Measurements from ENCODE around the gene SCRN1. TPM values are rescaled to one million over a fixed set of nuclear protein-coding genes. Genes with fewer than 3 reads are reported as not detected.

The SCRN1 gene
- total and polyA plus RNA-seq, 5 donors: 10.1 to 30.9 (median 29.0) TPM

GRCh38 chr7:30027740-30028215 lies 38.2 kb upstream of the SCRN1 start:
- DNase-seq (no peak), ATAC-seq (peak in 1 of 2 donors; percentile 1)
- Histone ChIP-seq H3K4me1 (ENCODE audit: control insufficient read depth, insufficient read depth, low read length) (no peaks in the 10 kb centered on the region), H3K4me3 (ENCODE audit: low read length) (peak overlapping the region; percentile 96), H3K9me3 (ENCODE audit: control insufficient read depth, low read length) (no peaks in the 10 kb centered on the region), H3K27me3 (ENCODE audit: control insufficient read depth, insufficient read depth) (no peaks in the 10 kb centered on the region), H3K27ac (ENCODE audit: low read length) (peak overlapping the region; percentile 49)
- intact Hi-C loops (cut with DNase I): no loop called here
- WGBS: 3% methylated on average over 9 of the region's 9 CpGs

DNA sequence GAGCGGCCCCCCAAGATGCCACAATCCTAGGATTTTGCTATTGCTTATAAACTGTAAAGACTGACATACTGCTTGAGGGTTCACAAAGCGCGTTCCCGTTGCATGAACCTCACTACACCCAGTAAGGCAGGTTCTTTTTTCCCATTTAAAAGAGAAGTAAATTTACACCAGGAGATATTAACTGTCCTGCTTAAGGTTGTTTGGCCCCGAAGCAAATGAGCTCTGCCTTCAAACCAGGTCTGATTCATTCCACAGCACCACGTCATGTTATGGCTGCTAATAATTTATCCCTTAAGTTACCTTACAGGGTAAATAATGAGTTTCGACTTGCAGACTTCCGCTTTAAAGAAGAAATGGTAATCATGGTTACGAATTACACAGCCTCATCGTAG lies 37.5 kb upstream of the SCRN1 start:
- ATAC-seq (peak; percentile 1 to 3), DNase-seq (peak in 1 of 3 donors; percentile 46)
- Histone ChIP-seq H3K27me3 (ENCODE audit: control insufficient read depth, insufficient read depth) (no peaks in the 10 kb centered on the region), H3K27ac (ENCODE audit: low read length) (peak overlapping the region; percentile 88), H3K4me3 (ENCODE audit: low read length) (peak overlapping the region; percentile 96), H3K9me3 (ENCODE audit: control insufficient read depth, low read length) (no peaks in the 10 kb centered on the region), H3K4me1 (ENCODE audit: control insufficient read depth, insufficient read depth, low read length) (no peaks in the 10 kb centered on the region)
- intact Hi-C loops (cut with DNase I): no loop called here
- 2% methylated on average over 10 of the region's 10 CpGs for WGBS

DNA sequence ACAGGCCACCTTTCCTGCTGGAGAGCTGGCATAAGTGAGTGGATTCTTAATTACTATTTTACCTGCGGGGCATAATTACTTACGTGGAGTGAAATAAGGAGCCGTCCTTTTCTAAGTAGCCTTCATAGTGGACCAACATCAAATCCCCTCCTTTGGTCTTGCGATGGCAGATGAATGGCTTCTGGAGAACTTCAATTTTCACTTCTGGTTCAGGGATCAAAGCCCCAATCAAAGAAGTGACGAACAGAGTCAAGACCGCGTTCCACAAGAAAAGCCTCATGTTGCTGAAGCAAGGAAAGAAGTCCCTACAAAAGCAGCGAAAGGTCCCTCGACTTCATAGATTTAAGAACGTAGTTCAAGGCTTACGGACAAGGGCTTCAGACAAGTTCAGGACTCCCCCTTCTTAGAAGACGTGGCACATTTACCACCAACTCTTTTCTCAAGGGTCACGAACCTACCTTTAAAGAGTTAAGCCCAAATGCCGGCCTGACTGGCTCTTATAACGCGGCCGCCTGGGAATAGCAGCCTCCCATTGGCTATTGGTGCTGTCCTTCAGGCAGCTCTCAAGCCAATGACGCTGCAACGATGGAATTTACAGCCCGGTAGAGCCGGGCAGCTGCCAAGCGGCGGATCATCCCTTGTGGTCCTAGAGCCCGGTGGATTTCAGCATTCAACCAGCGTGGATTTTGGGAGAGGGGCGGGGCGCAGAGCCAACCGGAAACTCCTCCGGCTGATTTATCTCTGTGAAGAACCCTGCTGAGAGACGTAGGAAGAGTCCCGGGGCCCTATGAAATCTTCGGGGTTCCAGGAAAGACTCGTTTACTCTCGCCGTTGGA lies 36.8 kb upstream of the SCRN1 start, which contains the start of gene FKBP14:
Gene FKBP14 (minus strand): TSS at position 474 of the 836 bp plus-strand sequence. CDS start 194 bp downstream, at position 280.
- DNase-seq (peak; percentile 97 to 99 (median 98)), ATAC-seq (peak; percentile 96)
- H3K9me3 ChIP-seq (ENCODE audit: control insufficient read depth, low read length): no peaks in the 10 kb centered on the region
- peak within 1 kb of the TSS; percentile 88 for H3K27ac ChIP-seq (ENCODE audit: low read length)
- WGBS: under 1% methylated on average over 35 of the region's 35 CpGs
- peak within 1 kb of the TSS; percentile 96 for H3K4me3 ChIP-seq (ENCODE audit: low read length)
- H3K27me3 ChIP-seq (ENCODE audit: control insufficient read depth, insufficient read depth): no peaks in the 10 kb centered on the region
- intact Hi-C loops (cut with DNase I): no loop called here
- H3K4me1 ChIP-seq (ENCODE audit: control insufficient read depth, insufficient read depth, low read length): no peaks in the 10 kb centered on the region

DNA sequence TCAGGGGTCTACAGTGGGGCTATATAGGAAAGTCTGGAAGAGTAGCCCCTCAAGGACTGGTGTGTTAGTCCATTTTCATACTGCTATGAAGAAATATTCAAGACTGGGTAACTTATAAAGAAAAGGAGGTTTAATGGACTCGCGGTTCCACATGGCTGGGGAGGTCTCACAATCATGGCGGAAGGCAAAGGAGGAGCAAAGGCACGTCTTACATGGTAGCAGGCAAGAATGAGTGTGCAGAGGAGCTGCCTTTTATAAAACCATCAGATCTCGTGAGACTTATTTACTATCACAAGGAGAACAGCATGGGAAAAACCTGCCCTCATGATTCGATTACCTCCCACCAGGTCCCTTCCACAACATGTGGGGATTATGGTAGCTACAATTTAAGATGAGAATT lies 33.9 kb upstream of the SCRN1 start:
- H3K9me3 ChIP-seq (ENCODE audit: control insufficient read depth, low read length): no peaks in the 10 kb centered on the region
- no peaks in the 10 kb centered on the region for H3K4me1 ChIP-seq (ENCODE audit: control insufficient read depth, insufficient read depth, low read length)
- no peaks in the 10 kb centered on the region for H3K27me3 ChIP-seq (ENCODE audit: control insufficient read depth, insufficient read depth)
- 98% methylated on average over 6 of the region's 6 CpGs for WGBS
- intact Hi-C loops (cut with DNase I): no loop called here
- H3K4me3 ChIP-seq (ENCODE audit: low read length): no peak overlapping the region
- no peak overlapping the region for H3K27ac ChIP-seq (ENCODE audit: low read length)
- DNase-seq (no peak), ATAC-seq (no peak)

- intact Hi-C loops (cut with DNase I): no loop called here
- no peak overlapping the region for H3K4me3 ChIP-seq (ENCODE audit: low read length)
- no peak overlapping the region for H3K27ac ChIP-seq (ENCODE audit: low read length)
- H3K27me3 ChIP-seq (ENCODE audit: control insufficient read depth, insufficient read depth): no peaks in the 10 kb centered on the region
- ATAC-seq (no peak), DNase-seq (no peak)
- H3K4me1 ChIP-seq (ENCODE audit: control insufficient read depth, insufficient read depth, low read length): no peaks in the 10 kb centered on the region
- no peaks in the 10 kb centered on the region for H3K9me3 ChIP-seq (ENCODE audit: control insufficient read depth, low read length)
Measured at GRCh38 chr7:30022991-30023390, 33.4 kb upstream of the SCRN1 start.

DNA sequence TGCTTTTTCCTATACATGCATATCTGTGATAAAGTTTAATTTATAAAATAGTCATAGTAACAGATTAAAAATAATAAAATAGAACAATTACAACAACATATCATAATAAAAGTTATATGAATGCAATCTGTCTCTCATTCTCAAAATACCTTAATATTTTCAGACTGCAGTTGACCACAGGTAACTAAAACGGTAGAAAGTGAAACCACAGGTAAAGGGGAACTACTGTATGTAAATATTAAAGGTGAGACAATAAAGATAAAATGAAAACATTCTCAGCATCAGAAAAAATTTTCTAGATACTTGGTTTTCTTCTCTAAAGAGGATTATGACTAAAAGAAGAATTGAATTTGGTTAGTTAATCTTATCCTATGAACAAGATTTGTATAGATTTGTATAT lies 30.9 kb upstream of the SCRN1 start:
- no peak overlapping the region for H3K27ac ChIP-seq (ENCODE audit: low read length)
- WGBS: 68% methylated on average over 1 of the region's 1 CpG
- DNase-seq (no peak), ATAC-seq (no peak)
- intact Hi-C loops (cut with DNase I): no loop called here
- no peaks in the 10 kb centered on the region for H3K9me3 ChIP-seq (ENCODE audit: control insufficient read depth, low read length)
- no peaks in the 10 kb centered on the region for H3K4me1 ChIP-seq (ENCODE audit: control insufficient read depth, insufficient read depth, low read length)
- no peak overlapping the region for H3K4me3 ChIP-seq (ENCODE audit: low read length)
- H3K27me3 ChIP-seq (ENCODE audit: control insufficient read depth, insufficient read depth): no peaks in the 10 kb centered on the region

DNA sequence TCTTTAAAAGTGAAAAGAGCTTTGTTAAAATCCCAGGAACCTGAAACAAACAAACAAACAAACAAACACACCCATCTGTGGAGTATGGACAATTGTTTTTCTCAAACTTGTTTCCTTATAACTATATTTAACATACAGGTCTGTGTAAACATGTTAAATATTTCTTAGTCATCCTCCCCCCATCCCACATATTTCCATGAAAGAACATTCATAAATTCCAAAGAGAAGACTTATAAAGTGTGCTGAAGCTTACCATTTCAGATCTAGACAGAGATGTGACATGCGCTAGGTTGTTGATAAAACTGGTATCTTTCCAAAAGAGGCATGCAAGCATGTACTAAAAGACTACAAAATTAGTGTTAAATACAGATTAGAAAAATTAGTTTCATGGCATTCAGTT lies 30.4 kb upstream of the SCRN1 start:
- ATAC-seq (no peak), DNase-seq (no peak)
- WGBS: 95% methylated on average over 1 of the region's 1 CpG
- Histone ChIP-seq H3K27ac (ENCODE audit: low read length) (no peak overlapping the region), H3K4me1 (ENCODE audit: control insufficient read depth, insufficient read depth, low read length) (no peaks in the 10 kb centered on the region), H3K9me3 (ENCODE audit: control insufficient read depth, low read length) (no peaks in the 10 kb centered on the region), H3K27me3 (ENCODE audit: control insufficient read depth, insufficient read depth) (no peaks in the 10 kb centered on the region), H3K4me3 (ENCODE audit: low read length) (no peak overlapping the region)
- intact Hi-C loops (cut with DNase I): no loop called here

DNA sequence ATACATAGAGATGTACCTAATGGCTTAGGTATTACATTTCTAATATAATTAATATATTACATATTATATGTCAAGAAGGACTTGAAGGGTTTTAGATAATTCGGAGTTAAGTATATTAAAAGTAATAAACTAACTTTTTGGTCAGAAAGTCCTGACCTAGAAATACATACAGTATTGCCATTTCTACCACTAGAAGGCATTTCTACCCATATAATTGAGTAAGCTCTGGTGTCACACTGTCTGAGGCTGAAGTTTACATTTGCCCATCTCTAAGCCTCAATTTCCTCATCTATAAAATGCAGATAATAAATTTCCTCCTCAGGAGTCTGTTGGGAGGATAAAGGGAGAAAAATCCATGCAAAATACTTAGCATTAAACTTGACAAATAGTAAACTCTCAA lies 29.8 kb upstream of the SCRN1 start:
- ATAC-seq (no peak), DNase-seq (no peak)
- Histone ChIP-seq H3K27ac (ENCODE audit: low read length) (no peak overlapping the region), H3K27me3 (ENCODE audit: control insufficient read depth, insufficient read depth) (no peaks in the 10 kb centered on the region), H3K9me3 (ENCODE audit: control insufficient read depth, low read length) (no peaks in the 10 kb centered on the region), H3K4me1 (ENCODE audit: control insufficient read depth, insufficient read depth, low read length) (no peaks in the 10 kb centered on the region), H3K4me3 (ENCODE audit: low read length) (no peak overlapping the region)
- 90% methylated on average over 1 of the region's 1 CpG for WGBS
- intact Hi-C loops (cut with DNase I): no loop called here

- no peak overlapping the region for H3K27ac ChIP-seq (ENCODE audit: low read length)
- H3K4me3 ChIP-seq (ENCODE audit: low read length): no peak overlapping the region
- no peaks in the 10 kb centered on the region for H3K4me1 ChIP-seq (ENCODE audit: control insufficient read depth, insufficient read depth, low read length)
- DNase-seq: no peak
- no peaks in the 10 kb centered on the region for H3K27me3 ChIP-seq (ENCODE audit: control insufficient read depth, insufficient read depth)
- intact Hi-C loops (cut with DNase I): no loop called here
- ATAC-seq: no peak
- no peaks in the 10 kb centered on the region for H3K9me3 ChIP-seq (ENCODE audit: control insufficient read depth, low read length)
Measured at GRCh38 chr7:30018451-30018850, 28.9 kb upstream of the SCRN1 start.

DNA sequence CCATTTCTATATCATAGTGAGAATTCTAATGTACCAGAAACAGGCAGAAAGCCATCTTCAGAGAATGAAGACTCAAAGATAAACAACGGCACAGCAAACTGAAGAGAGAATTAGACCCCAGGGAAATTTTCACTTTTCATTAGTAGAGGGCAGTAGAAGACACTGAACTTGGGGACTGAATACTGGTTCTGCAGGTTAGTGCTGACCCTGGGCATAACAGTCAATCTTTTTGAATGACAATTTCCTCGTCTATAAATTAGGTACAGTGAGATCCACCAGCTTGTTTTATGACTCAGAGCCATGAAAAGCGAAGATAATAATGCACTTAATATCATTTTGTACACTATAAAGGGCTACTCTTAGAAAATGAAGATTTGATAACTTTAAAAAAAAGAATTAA lies 23.2 kb upstream of the SCRN1 start:
- Histone ChIP-seq H3K4me3 (ENCODE audit: low read length) (no peak overlapping the region), H3K9me3 (ENCODE audit: control insufficient read depth, low read length) (no peaks in the 10 kb centered on the region), H3K27me3 (ENCODE audit: control insufficient read depth, insufficient read depth) (no peaks in the 10 kb centered on the region), H3K27ac (ENCODE audit: low read length) (no peak overlapping the region), H3K4me1 (ENCODE audit: control insufficient read depth, insufficient read depth, low read length) (no peaks in the 10 kb centered on the region)
- DNase-seq (no peak), ATAC-seq (no peak)
- intact Hi-C loops (cut with DNase I): no loop called here
- WGBS: 75% methylated on average over 3 of the region's 3 CpGs

DNA sequence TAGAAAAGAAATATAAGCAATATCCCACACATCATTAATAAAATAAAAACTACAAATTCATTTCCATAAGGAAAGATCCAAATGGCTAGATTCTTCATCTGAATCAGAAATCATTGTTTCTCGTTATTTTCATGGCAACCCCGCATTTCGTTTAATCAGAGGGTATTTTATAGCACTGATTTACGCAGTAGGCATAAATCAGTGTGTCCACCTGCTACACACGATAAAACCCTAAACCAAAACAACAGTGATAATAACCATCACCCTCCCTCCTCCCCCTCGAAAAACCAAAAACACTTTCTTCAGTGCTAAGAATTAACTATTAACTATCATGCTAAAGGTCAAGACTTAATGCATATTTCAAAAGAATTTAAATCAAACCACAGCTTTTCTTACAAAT lies 20.4 kb upstream of the SCRN1 start:
- H3K27me3 ChIP-seq (ENCODE audit: control insufficient read depth, insufficient read depth): no peaks in the 10 kb centered on the region
- H3K27ac ChIP-seq (ENCODE audit: low read length): no peak overlapping the region
- WGBS: 87% methylated on average over 6 of the region's 6 CpGs
- intact Hi-C loops (cut with DNase I): no loop called here
- ATAC-seq (no peak), DNase-seq (no peak)
- H3K9me3 ChIP-seq (ENCODE audit: control insufficient read depth, low read length): no peaks in the 10 kb centered on the region
- H3K4me1 ChIP-seq (ENCODE audit: control insufficient read depth, insufficient read depth, low read length): no peaks in the 10 kb centered on the region
- H3K4me3 ChIP-seq (ENCODE audit: low read length): no peak overlapping the region

Data from right cardiac atrium (tissue), 5 donors.